SK-N-SH (cell line): ENCODE results near the gene TMEM87B. TPM values are rescaled to one million over a fixed set of nuclear protein-coding genes. Genes with fewer than 3 reads are reported as not detected.

Experiments used
- CTCF ChIA-PET: fragments of 300-600, 350-600 bp; formaldehyde crosslinking; extraction: SDS; loops from one replicate; lab custom pipeline; 2021; lab: Yijun Ruan, JAX
- POLR2A ChIA-PET: fragments of 350-600 bp; sonication (Branson Sonifier 250); formaldehyde crosslinking; extraction: SDS; loops from one replicate; lab custom pipeline; 2020; ENCODE audit warnings: antibody characterized with exemption, inconsistent platforms; lab: Yijun Ruan, JAX
- DNase-seq: peaks from one replicate; pipeline ENCODE4 v3.0.0; 2012
- H2AFZ ChIP-seq: fragments of 200-600 bp; sonication (generic); 2 replicates; pipeline ENCODE4 v1.8.1; 2016; ENCODE audit warnings: antibody characterized with exemption, mild to moderate bottlenecking, low read depth
- H3F3A ChIP-seq: fragments of 200-600 bp; sonication (generic); replicated peaks from 2 replicates; pipeline ENCODE3; 2016; ENCODE audit warnings: antibody characterized with exemption, mild to moderate bottlenecking; ENCODE audit not compliant: insufficient read depth
- H3K27ac ChIP-seq, 2 experiments: fragments of 200-500 bp in 1 of 2; fragments of 200-600 bp in 1 of 2; sonication (Bioruptor generic) in 1 of 2; sonication (generic), shearing (Covaris generic) in 1 of 2; 2 replicates each; pipeline versions ENCODE4 v1.5.1 to v1.6.1; 2014 to 2016; ENCODE audit warnings: low read depth in 2 of 2, inconsistent platforms in 1 of 2, low read length in 1 of 2, mild to moderate bottlenecking in 1 of 2, mixed read lengths in 1 of 2
- H3K27me3 ChIP-seq: fragments of 200-600 bp; sonication (generic), shearing (Covaris generic); 2 replicates; pipeline ENCODE4 v1.6.1; 2016; ENCODE audit warnings: mixed run types; ENCODE audit not compliant: insufficient read depth
- H3K36me3 ChIP-seq, 2 experiments: fragments of 200-500 bp in 1 of 2; fragments of 200-600 bp in 1 of 2; sonication (Bioruptor generic) in 1 of 2; sonication (generic) in 1 of 2; replicated peaks in 1 of 2; 2 replicates each; pipeline versions ENCODE3 to v1.5.1; 2014 to 2016; ENCODE audit warnings: low read length in 1 of 2, mild to moderate bottlenecking in 1 of 2; ENCODE audit not compliant: insufficient read depth in 2 of 2, control insufficient read depth in 1 of 2
- H3K4me1 ChIP-seq, 2 experiments: fragments of 200-500 bp in 1 of 2; fragments of 200-600 bp in 1 of 2; sonication (Bioruptor generic) in 1 of 2; sonication (generic), shearing (Covaris generic) in 1 of 2; 2 replicates each; pipeline versions ENCODE4 v1.5.1 to v1.6.1; 2014 to 2016; ENCODE audit warnings: low read depth in 1 of 2, low read length in 1 of 2, mixed run types in 1 of 2; ENCODE audit not compliant: insufficient read depth in 2 of 2, control insufficient read depth in 1 of 2
- H3K4me2 ChIP-seq: fragments of 200-600 bp; sonication (generic), shearing (Covaris generic); 2 replicates; pipeline ENCODE4 v1.6.1; 2017; ENCODE audit warnings: mixed run types
- H3K4me3 ChIP-seq, 2 experiments: fragments of 200-500 bp in 1 of 2; fragments of 200-600 bp in 1 of 2; sonication (Bioruptor generic) in 1 of 2; sonication (generic), shearing (Covaris generic) in 1 of 2; 2 replicates each; pipeline versions ENCODE4 v1.5.1 to v1.8.1; 2014 to 2016; ENCODE audit warnings: low read depth in 2 of 2, inconsistent platforms in 1 of 2, low read length in 1 of 2, mild to moderate bottlenecking in 1 of 2, mixed read lengths in 1 of 2, moderate library complexity in 1 of 2
- H3K79me2 ChIP-seq: fragments of 200-600 bp; sonication (generic); 2 replicates; pipeline ENCODE4 v1.8.1; 2017; ENCODE audit warnings: mild to moderate bottlenecking; ENCODE audit not compliant: insufficient read depth
- H3K9ac ChIP-seq: fragments of 200-600 bp; sonication (generic); 2 replicates; pipeline ENCODE4 v1.6.1; 2017; ENCODE audit warnings: mixed run types
- H3K9me2 ChIP-seq: fragments of 200-600 bp; sonication (generic); 2 replicates; pipeline ENCODE4 v1.6.1; 2017; ENCODE audit warnings: mixed run types
- H3K9me3 ChIP-seq: fragments of 200-600 bp; sonication (generic); 2 replicates; pipeline ENCODE4 v1.6.1; 2017; ENCODE audit warnings: mixed run types, mild to moderate bottlenecking, moderate library complexity
- H4K20me1 ChIP-seq: fragments of 200-600 bp; sonication (generic); 2 replicates; pipeline ENCODE4 v1.6.1; 2017; ENCODE audit warnings: mild to moderate bottlenecking, mixed run types; ENCODE audit not compliant: insufficient read depth
- CHD2 ChIP-seq: fragments of 150-350 bp; IDR thresholded peaks from 2 replicates; pipeline ENCODE4 v1.6.1; 2018; ENCODE audit warnings: low read length; ENCODE audit not compliant: partially characterized antibody
- CTCF ChIP-seq: fragments of 200-600 bp; sonication (generic); IDR thresholded peaks from 2 replicates; pipeline ENCODE4 v1.6.1; 2017; ENCODE audit warnings: antibody characterized with exemption, mild to moderate bottlenecking, moderate library complexity
- EP300 ChIP-seq, 2 experiments: IDR thresholded peaks; 2 replicates each; pipeline versions ENCODE4 v1.4.0 to v1.6.1; 2012; ENCODE audit warnings: borderline replicate concordance in 1 of 2, low read depth in 1 of 2, low read length in 1 of 2
- EZH2phosphoT487 ChIP-seq: fragments of 200-600 bp; sonication (generic); IDR thresholded peaks from 2 replicates; pipeline ENCODE4 v1.6.1; 2017; ENCODE audit warnings: low read depth, mixed run types, mild to moderate bottlenecking, antibody characterized with exemption, moderate library complexity, borderline replicate concordance
- FOXJ3 ChIP-seq: sonication (generic); formaldehyde crosslinking; IDR thresholded peaks from 2 replicates; pipeline ENCODE4 v1.5.1; 2020; ENCODE audit warnings: mild to moderate bottlenecking, missing genetic modification reagents
- FOXM1 ChIP-seq: IDR thresholded peaks from 2 replicates; pipeline ENCODE4 v1.4.0; 2012; ENCODE audit warnings: low read depth, mild to moderate bottlenecking
- GATA2 ChIP-seq: sonication (generic); formaldehyde crosslinking; IDR thresholded peaks from 2 replicates; pipeline ENCODE4 v1.5.0; 2020; ENCODE audit warnings: mild to moderate bottlenecking, missing genetic modification reagents
- MEF2A ChIP-seq: IDR thresholded peaks from 2 replicates; pipeline ENCODE4 v1.4.0; 2012; ENCODE audit warnings: low read depth, borderline replicate concordance
- NRF1 ChIP-seq: IDR thresholded peaks from 2 replicates; pipeline ENCODE4 v1.6.1; 2012; ENCODE audit warnings: low read depth, mild to moderate bottlenecking, low read length
- PBX3 ChIP-seq: IDR thresholded peaks from 2 replicates; pipeline ENCODE4; 2012
- POLR2AphosphoS5 ChIP-seq: IDR thresholded peaks from 2 replicates; pipeline ENCODE4 v1.6.1; 2012; ENCODE audit warnings: low read depth, low read length
- RFX5 ChIP-seq: IDR thresholded peaks from 2 replicates; pipeline ENCODE4 v1.6.1; 2012; ENCODE audit warnings: mild to moderate bottlenecking, improper control_type of control experiment, low read length
- RXRA ChIP-seq: IDR thresholded peaks from 2 replicates; pipeline ENCODE4 v1.4.0; 2012; ENCODE audit warnings: low read depth, mild to moderate bottlenecking, borderline replicate concordance
- SMC3 ChIP-seq: IDR thresholded peaks from 2 replicates; pipeline ENCODE4 v1.6.1; 2012; ENCODE audit warnings: low read depth, low read length, improper control_type of control experiment
- TEAD4 ChIP-seq: IDR thresholded peaks from 2 replicates; pipeline ENCODE4 v1.4.0; 2012; ENCODE audit warnings: mild to moderate bottlenecking, borderline replicate concordance; ENCODE audit not compliant: insufficient read depth
- USF1 ChIP-seq: IDR thresholded peaks from 2 replicates; pipeline ENCODE4 v1.4.0; 2012; ENCODE audit warnings: low read depth, borderline replicate concordance
- USF2 ChIP-seq: fragments of 150-350 bp; IDR thresholded peaks from 2 replicates; pipeline ENCODE4 v1.6.1; 2017; ENCODE audit warnings: antibody characterized with exemption, low read length, low read depth, borderline replicate concordance
- polyA plus RNA-seq, 3 experiments: library from polyadenylated mRNA; depleted of rRNA; stranded (reverse); fragments of >200 nt; gene quantifications; 2 replicates each; pipeline ENCODE4 v1.2.3, GENCODE V29; 2012
- TF ChIP-seq, protein P1 (sequence below): IDR thresholded peaks from 2 replicates; pipeline ENCODE4 v1.6.1; 2012; ENCODE audit warnings: mild to moderate bottlenecking, low read depth, low read length, moderate library complexity

TMEM87B gene
- polyA plus RNA-seq, 1 of the 3 experiments (the other 2 are of a cell fraction): 7.9 TPM

DNA sequence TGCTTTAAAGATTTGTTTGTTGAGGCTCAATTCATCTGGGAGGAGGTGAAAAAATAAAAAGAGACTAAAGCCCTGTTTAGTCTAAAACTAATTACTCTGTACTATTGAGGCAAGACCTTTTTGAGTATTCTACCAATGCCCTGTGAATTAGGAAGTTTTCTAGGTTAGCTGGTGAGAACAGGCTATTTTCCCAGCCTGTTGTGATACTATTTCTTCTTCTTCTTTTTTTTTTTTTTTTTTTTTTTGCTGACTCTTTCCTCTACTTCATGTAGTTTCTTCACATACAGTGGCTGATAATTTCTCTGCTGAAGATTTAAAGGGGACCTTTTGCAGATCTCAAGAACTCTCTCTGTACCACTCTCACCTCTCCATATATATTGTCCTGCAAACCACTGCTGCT is 8.8 kb upstream of the TMEM87B start:
- H3K27ac ChIP-seq: no peak overlapping the region
- TF ChIP-seq CHD2: no peak
- no peak for TF ChIP-seq NRF1
- no peak for TF ChIP-seq CTCF
- TF ChIP-seq EZH2phosphoT487: no peak
- TF ChIP-seq USF1: no peak
- TF ChIP-seq EP300 (IDR thresholded peaks at IDR 0.05; ENCODE audit: borderline replicate concordance in 1 of 2, low read depth in 1 of 2, low read length in 1 of 2): no peak
- TF ChIP-seq, protein P1, sequence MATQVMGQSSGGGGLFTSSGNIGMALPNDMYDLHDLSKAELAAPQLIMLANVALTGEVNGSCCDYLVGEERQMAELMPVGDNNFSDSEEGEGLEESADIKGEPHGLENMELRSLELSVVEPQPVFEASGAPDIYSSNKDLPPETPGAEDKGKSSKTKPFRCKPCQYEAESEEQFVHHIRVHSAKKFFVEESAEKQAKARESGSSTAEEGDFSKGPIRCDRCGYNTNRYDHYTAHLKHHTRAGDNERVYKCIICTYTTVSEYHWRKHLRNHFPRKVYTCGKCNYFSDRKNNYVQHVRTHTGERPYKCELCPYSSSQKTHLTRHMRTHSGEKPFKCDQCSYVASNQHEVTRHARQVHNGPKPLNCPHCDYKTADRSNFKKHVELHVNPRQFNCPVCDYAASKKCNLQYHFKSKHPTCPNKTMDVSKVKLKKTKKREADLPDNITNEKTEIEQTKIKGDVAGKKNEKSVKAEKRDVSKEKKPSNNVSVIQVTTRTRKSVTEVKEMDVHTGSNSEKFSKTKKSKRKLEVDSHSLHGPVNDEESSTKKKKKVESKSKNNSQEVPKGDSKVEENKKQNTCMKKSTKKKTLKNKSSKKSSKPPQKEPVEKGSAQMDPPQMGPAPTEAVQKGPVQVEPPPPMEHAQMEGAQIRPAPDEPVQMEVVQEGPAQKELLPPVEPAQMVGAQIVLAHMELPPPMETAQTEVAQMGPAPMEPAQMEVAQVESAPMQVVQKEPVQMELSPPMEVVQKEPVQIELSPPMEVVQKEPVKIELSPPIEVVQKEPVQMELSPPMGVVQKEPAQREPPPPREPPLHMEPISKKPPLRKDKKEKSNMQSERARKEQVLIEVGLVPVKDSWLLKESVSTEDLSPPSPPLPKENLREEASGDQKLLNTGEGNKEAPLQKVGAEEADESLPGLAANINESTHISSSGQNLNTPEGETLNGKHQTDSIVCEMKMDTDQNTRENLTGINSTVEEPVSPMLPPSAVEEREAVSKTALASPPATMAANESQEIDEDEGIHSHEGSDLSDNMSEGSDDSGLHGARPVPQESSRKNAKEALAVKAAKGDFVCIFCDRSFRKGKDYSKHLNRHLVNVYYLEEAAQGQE: no peak
- no peak for TF ChIP-seq PBX3
- TF ChIP-seq POLR2AphosphoS5: no peak
- TF ChIP-seq SMC3: no peak
- TF ChIP-seq RXRA: no peak
- TF ChIP-seq TEAD4: no peak
- TF ChIP-seq FOXJ3 (CRISPR knock-in tag): no peak
- no peak for TF ChIP-seq FOXM1
- TF ChIP-seq USF2: no peak
- no peak for TF ChIP-seq RFX5
- TF ChIP-seq MEF2A: no peak
- no peak for TF ChIP-seq GATA2 (CRISPR knock-in tag)
- H3K9me2 ChIP-seq: no peaks in the 10 kb centered on the region
- POLR2A ChIA-PET: interaction anchor here (1.4 kb wide), 1 partner anchor 148 kb away, joined by 5 read pairs; the partner anchor contains the start of gene MERTK
- no peak for DNase-seq
- no peaks in the 10 kb centered on the region for H3K27me3 ChIP-seq
- H2AFZ ChIP-seq: no peak overlapping the region
- H3K36me3 ChIP-seq: no peaks in the 10 kb centered on the region
- H3K9me3 ChIP-seq: peaks cover 8% of the 10 kb centered on the region; the same call in 1 of the 2 replicates
- no peaks in the 10 kb centered on the region for H3K79me2 ChIP-seq
- no peak overlapping the region for H3K4me3 ChIP-seq
- CTCF ChIA-PET: interaction anchor here (0.9 to 10.1 kb wide), 3 partner anchors 140 to 154 kb away, joined by 3 to 215 read pairs (median 72); partner anchors contain the start of gene MERTK
- peaks cover 0 to 3% of the 10 kb centered on the region in 2 experiments; a peak in 1 of 4 replicates for H3K4me1 ChIP-seq
- no peaks in the 10 kb centered on the region for H4K20me1 ChIP-seq
- no peaks in the 10 kb centered on the region for H3F3A ChIP-seq
- no peak overlapping the region for H3K9ac ChIP-seq
- H3K4me2 ChIP-seq: no peak overlapping the region
